ENCODE data around the gene PPP3R1. TPM values are rescaled to one million over a fixed set of nuclear protein-coding genes. Genes with fewer than 3 reads are reported as not detected.

PPP3R1 gene
- total and polyA plus RNA-seq, 9 of the 15 experiments (the other 6 are each of a cell fraction or from before 2014, with no cell fraction given): 3.7 to 70.0 (median 24.8) TPM

GRCh38 chr2:68280348-68280747, 28.0 kb upstream of the PPP3R1 start:
- Histone ChIP-seq H3K27me3 (ENCODE audit: control insufficient read depth in 2 of 2, insufficient read depth in 2 of 2, low read length in 2 of 2) (no peaks in the 10 kb centered on the region), H3K4me3 (no peak overlapping the region), H3K27ac (ENCODE audit: extremely low read depth, low read depth, low read length) (no peak overlapping the region), H3K9me1 (ENCODE audit: control insufficient read depth, insufficient read depth, low read length) (no peaks in the 10 kb centered on the region), H3K36me3 (ENCODE audit: control insufficient read depth, insufficient read depth, low read length) (no peaks in the 10 kb centered on the region), H3K9ac (ENCODE audit: insufficient read depth in 1 of 2, low read depth in 2 of 2, low read length in 2 of 2) (no peak overlapping the region), H3K9me3 (replicated peaks; ENCODE audit: control insufficient read depth, insufficient read depth, low read depth, low read length) (no peaks in the 10 kb centered on the region), H4K20me1 (replicated peaks; ENCODE audit: control insufficient read depth, insufficient read depth, low read length) (no peaks in the 10 kb centered on the region), H3K79me2 (ENCODE audit: control insufficient read depth, insufficient read depth, low read length) (no peaks in the 10 kb centered on the region), H2AFZ (ENCODE audit: low read depth, low read length) (no peak overlapping the region), H3K4me2 (ENCODE audit: insufficient read depth, low read length) (no peak overlapping the region), H3K4me1 (replicated peaks in 1 of 2; ENCODE audit: control insufficient read depth in 2 of 2, insufficient read depth in 2 of 2, low read length in 2 of 2) (peaks cover 2 to 11% of the 10 kb centered on the region in 2 experiments; a peak in 3 of 5 replicates)
- ChIA-PET CTCF (ENCODE audit: low intra/inter-chr PET ratio) (no interaction called here), POLR2A (no interaction called here)
- in situ Hi-C loops (cut with MboI): no loop called here
- intact Hi-C loops (cut with micrococcal nuclease): loop anchor here (5.0 kb wide), 1 partner anchor 83 kb away; no protein-coding TSS in a partner anchor
- no TSS peak for BruUV-seq (replicated peaks)
- FAIRE-seq (no peak), DNase-seq (ENCODE audit: extremely low read depth in 1 of 4, low spot score in 3 of 4) (no peak), ATAC-seq (no peak)
- TF ChIP-seq HNRNPH1 (optimal IDR thresholded peaks at IDR 0.05; ENCODE audit: low read depth, low read length) (no peak), ZNF764 (CRISPR knock-in tag; IDR thresholded peaks at IDR 0.05; ENCODE audit: low read depth) (no peak), ZNF143 (CRISPR knock-in tag; IDR thresholded peaks at IDR 0.05) (no peak), HNRNPUL1 (IDR thresholded peaks at IDR 0.05; ENCODE audit: low read length) (no peak), CBX3 (IDR thresholded peaks at IDR 0.05; ENCODE audit: borderline replicate concordance in 1 of 2, low read length in 2 of 2) (no peak), EZH2 (IDR thresholded peaks at IDR 0.05; ENCODE audit: borderline replicate concordance, low read depth, low read length) (no peak), SMAD4 (CRISPR knock-in tag; conservative IDR thresholded peaks at IDR 0.05) (no peak), OTX1 (CRISPR knock-in tag; IDR thresholded peaks at IDR 0.05) (no peak), ZBTB11 (CRISPR knock-in tag; IDR thresholded peaks at IDR 0.05) (no peak), NR2F6 (CRISPR knock-in tag; IDR thresholded peaks at IDR 0.05) (no peak), FOXA1 (IDR thresholded peaks at IDR 0.05; ENCODE audit: borderline replicate concordance) (no peak), TGIF2 (CRISPR knock-in tag; IDR thresholded peaks at IDR 0.05) (no peak), ZKSCAN1 (IDR thresholded peaks at IDR 0.05; ENCODE audit: low read depth, low read length) (no peak), ESRRB (CRISPR knock-in tag; IDR thresholded peaks at IDR 0.05; ENCODE audit: borderline replicate concordance) (no peak), ZNF12 (CRISPR knock-in tag; IDR thresholded peaks at IDR 0.05) (no peak), GATAD2A (IDR thresholded peaks at IDR 0.05) (no peak), BCL6 (CRISPR knock-in tag; IDR thresholded peaks at IDR 0.05) (no peak)
- TF ChIP-seq, protein P1, sequence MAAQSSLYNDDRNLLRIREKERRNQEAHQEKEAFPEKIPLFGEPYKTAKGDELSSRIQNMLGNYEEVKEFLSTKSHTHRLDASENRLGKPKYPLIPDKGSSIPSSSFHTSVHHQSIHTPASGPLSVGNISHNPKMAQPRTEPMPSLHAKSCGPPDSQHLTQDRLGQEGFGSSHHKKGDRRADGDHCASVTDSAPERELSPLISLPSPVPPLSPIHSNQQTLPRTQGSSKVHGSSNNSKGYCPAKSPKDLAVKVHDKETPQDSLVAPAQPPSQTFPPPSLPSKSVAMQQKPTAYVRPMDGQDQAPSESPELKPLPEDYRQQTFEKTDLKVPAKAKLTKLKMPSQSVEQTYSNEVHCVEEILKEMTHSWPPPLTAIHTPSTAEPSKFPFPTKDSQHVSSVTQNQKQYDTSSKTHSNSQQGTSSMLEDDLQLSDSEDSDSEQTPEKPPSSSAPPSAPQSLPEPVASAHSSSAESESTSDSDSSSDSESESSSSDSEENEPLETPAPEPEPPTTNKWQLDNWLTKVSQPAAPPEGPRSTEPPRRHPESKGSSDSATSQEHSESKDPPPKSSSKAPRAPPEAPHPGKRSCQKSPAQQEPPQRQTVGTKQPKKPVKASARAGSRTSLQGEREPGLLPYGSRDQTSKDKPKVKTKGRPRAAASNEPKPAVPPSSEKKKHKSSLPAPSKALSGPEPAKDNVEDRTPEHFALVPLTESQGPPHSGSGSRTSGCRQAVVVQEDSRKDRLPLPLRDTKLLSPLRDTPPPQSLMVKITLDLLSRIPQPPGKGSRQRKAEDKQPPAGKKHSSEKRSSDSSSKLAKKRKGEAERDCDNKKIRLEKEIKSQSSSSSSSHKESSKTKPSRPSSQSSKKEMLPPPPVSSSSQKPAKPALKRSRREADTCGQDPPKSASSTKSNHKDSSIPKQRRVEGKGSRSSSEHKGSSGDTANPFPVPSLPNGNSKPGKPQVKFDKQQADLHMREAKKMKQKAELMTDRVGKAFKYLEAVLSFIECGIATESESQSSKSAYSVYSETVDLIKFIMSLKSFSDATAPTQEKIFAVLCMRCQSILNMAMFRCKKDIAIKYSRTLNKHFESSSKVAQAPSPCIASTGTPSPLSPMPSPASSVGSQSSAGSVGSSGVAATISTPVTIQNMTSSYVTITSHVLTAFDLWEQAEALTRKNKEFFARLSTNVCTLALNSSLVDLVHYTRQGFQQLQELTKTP (IDR thresholded peaks at IDR 0.05; ENCODE audit: low read depth in 1 of 2, partially characterized antibody in 2 of 2): no peak
- WGBS (ENCODE audit: insufficient coverage, low coverage, missing lambda C conversion rate): 42% methylated on average over 1 of the region's 1 CpG

All from K562 (cell line).